OCI-LY1 (cell line): Measurements from ENCODE around the gene CHRNG.

Experiments used
- H2AFZ ChIP-seq: fragments of 200-600 bp; sonication (generic), shearing (Covaris generic); 2 replicates; pipeline ENCODE4 v1.6.0; 2014; ENCODE audit warnings: antibody characterized with exemption, mild to moderate bottlenecking, low read length
- H3F3A ChIP-seq: fragments of 200-600 bp; sonication (generic), shearing (Covaris generic); 2 replicates; pipeline ENCODE4 v1.6.0; 2014; ENCODE audit warnings: mild to moderate bottlenecking, antibody characterized with exemption, low read length, moderate library complexity; ENCODE audit not compliant: insufficient read depth
- H3K27ac ChIP-seq: fragments of 200-600 bp; sonication (generic); 2 replicates; pipeline ENCODE4 v1.5.1; 2014; ENCODE audit warnings: low read length, mixed run types, mild to moderate bottlenecking, low read depth; ENCODE audit not compliant: poor library complexity, severe bottlenecking
- H3K27me3 ChIP-seq: fragments of 200-600 bp; sonication (generic); 2 replicates; pipeline ENCODE4 v1.6.0; 2014; ENCODE audit warnings: antibody characterized with exemption, mild to moderate bottlenecking, low read length, moderate library complexity; ENCODE audit not compliant: insufficient read depth
- H3K36me3 ChIP-seq: fragments of 200-600 bp; sonication (generic); 2 replicates; pipeline ENCODE4 v1.6.1; 2014; ENCODE audit warnings: mild to moderate bottlenecking, antibody characterized with exemption, low read length, moderate library complexity, mixed read lengths; ENCODE audit not compliant: insufficient read depth
- H3K4me1 ChIP-seq: fragments of 200-600 bp; sonication (generic); 2 replicates; pipeline ENCODE4 v1.5.1; 2014; ENCODE audit warnings: mild to moderate bottlenecking, low read length, moderate library complexity; ENCODE audit not compliant: insufficient read depth, severe bottlenecking
- H3K4me2 ChIP-seq: fragments of 200-600 bp; sonication (generic), shearing (Covaris generic); 2 replicates; pipeline ENCODE4 v1.6.1; 2014; ENCODE audit warnings: low read length
- H3K4me3 ChIP-seq: fragments of 200-600 bp; sonication (generic); 2 replicates; pipeline ENCODE4 v1.5.1; 2014; ENCODE audit warnings: low read length, low read depth, mild to moderate bottlenecking, mixed read lengths; ENCODE audit not compliant: poor library complexity, severe bottlenecking
- H3K79me2 ChIP-seq: fragments of 200-600 bp; shearing (Covaris generic); 2 replicates; pipeline ENCODE4 v1.6.1; 2016; ENCODE audit warnings: mixed run types, low read length, mixed read lengths; ENCODE audit not compliant: insufficient read depth
- H3K9ac ChIP-seq: fragments of 200-600 bp; sonication (generic), shearing (Covaris generic); 2 replicates; pipeline ENCODE4 v1.6.1; 2014; ENCODE audit warnings: mild to moderate bottlenecking, low read length, mixed read lengths
- H3K9me2 ChIP-seq: fragments of 200-600 bp; sonication (generic), shearing (Covaris generic); 2 replicates; pipeline ENCODE4 v1.6.1; 2014; ENCODE audit warnings: low read depth, mild to moderate bottlenecking, low read length, mixed read lengths
- H3K9me3 ChIP-seq: fragments of 200-600 bp; shearing (Covaris generic); 2 replicates; pipeline ENCODE4 v1.6.1; 2014; ENCODE audit warnings: low read length, mixed read lengths
- H4K20me1 ChIP-seq: fragments of 200-600 bp; sonication (generic), shearing (Covaris generic); 2 replicates; pipeline ENCODE4 v1.6.0; 2016; ENCODE audit warnings: mild to moderate bottlenecking, low read length; ENCODE audit not compliant: insufficient read depth
- CTCF ChIP-seq: fragments of 200-600 bp; sonication (generic), shearing (Covaris generic); IDR thresholded peaks from 2 replicates; pipeline ENCODE4 v1.5.1; 2017; ENCODE audit warnings: mild to moderate bottlenecking, antibody characterized with exemption, low read length, moderate library complexity, mixed read lengths
- EZH2 ChIP-seq: fragments of 200-600 bp; sonication (generic), shearing (Covaris generic); IDR thresholded peaks from 2 replicates; pipeline ENCODE4 v1.8.0; 2017; ENCODE audit warnings: borderline replicate concordance, mixed run types, mild to moderate bottlenecking, antibody characterized with exemption, low read length, moderate library complexity, mixed read lengths

Gene CHRNG

GRCh38 chr2:232587512-232587911 lies 48.0 kb downstream of the CHRNG start:
- Histone ChIP-seq H3K4me3 (no peak overlapping the region), H3K27me3 (no peaks in the 10 kb centered on the region), H3K79me2 (no peaks in the 10 kb centered on the region), H3F3A (no peaks in the 10 kb centered on the region), H4K20me1 (no peaks in the 10 kb centered on the region), H3K36me3 (no peaks in the 10 kb centered on the region; the same call in 1 of the 2 replicates), H3K9ac (no peak overlapping the region), H2AFZ (no peak overlapping the region), H3K27ac (no peak overlapping the region), H3K4me2 (no peak overlapping the region), H3K9me2 (no peaks in the 10 kb centered on the region), H3K9me3 (no peaks in the 10 kb centered on the region), H3K4me1 (no peaks in the 10 kb centered on the region)
- no peak for TF ChIP-seq EZH2
- no peak for TF ChIP-seq CTCF

- Histone ChIP-seq H2AFZ (no peak overlapping the region), H3K27ac (no peak overlapping the region), H3K4me3 (no peak overlapping the region), H3K4me1 (no peaks in the 10 kb centered on the region), H3K9me2 (no peaks in the 10 kb centered on the region), H3K4me2 (no peak overlapping the region), H3K9ac (no peak overlapping the region), H3K36me3 (no peaks in the 10 kb centered on the region; the same call in 1 of the 2 replicates), H3F3A (no peaks in the 10 kb centered on the region), H3K27me3 (no peaks in the 10 kb centered on the region), H3K9me3 (no peaks in the 10 kb centered on the region), H3K79me2 (no peaks in the 10 kb centered on the region), H4K20me1 (no peaks in the 10 kb centered on the region)
- TF ChIP-seq CTCF, result no peak
- no peak for TF ChIP-seq EZH2
Observed at GRCh38 chr2:232588031-232588430, 48.5 kb downstream of the CHRNG start.

GRCh38 chr2:232588680-232589585 lies 49.4 kb downstream of the CHRNG start:
- H3K4me2 ChIP-seq, result no peak overlapping the region
- H2AFZ ChIP-seq, result no peak overlapping the region
- no peaks in the 10 kb centered on the region for H3K27me3 ChIP-seq
- H3K9ac ChIP-seq, result no peak overlapping the region
- no peaks in the 10 kb centered on the region for H3K9me2 ChIP-seq
- H3K4me1 ChIP-seq, result no peaks in the 10 kb centered on the region
- H3K4me3 ChIP-seq, result no peak overlapping the region
- no peak overlapping the region for H3K27ac ChIP-seq
- no peaks in the 10 kb centered on the region; the same call in 1 of the 2 replicates for H3K36me3 ChIP-seq
- H3F3A ChIP-seq, result no peaks in the 10 kb centered on the region
- H3K79me2 ChIP-seq, result no peaks in the 10 kb centered on the region
- no peaks in the 10 kb centered on the region for H4K20me1 ChIP-seq
- TF ChIP-seq CTCF, result no peak
- no peak for TF ChIP-seq EZH2
- no peaks in the 10 kb centered on the region for H3K9me3 ChIP-seq
